ENCODE results near the gene DTNBP1. TPM values are rescaled to one million over a fixed set of nuclear protein-coding genes. Genes with fewer than 3 reads are reported as not detected.

DTNBP1 gene
- total and polyA plus RNA-seq, 11 donors: 7.0 to 38.4 (median 18.5) TPM

GRCh38 chr6:15515660-15516375 lies 147.0 kb downstream of the DTNBP1 start:
- H3K4me3 ChIP-seq: no peak overlapping the region
- intact Hi-C loops (cut with DNase I): loop anchor here in 3 of 10 donors (2.0 to 5.0 kb wide), 2 partner anchors 106 to 107 kb away; no protein-coding TSS in a partner anchor
- no peaks in the 10 kb centered on the region for H3K9me3 ChIP-seq
- no peaks in the 10 kb centered on the region for H3K27me3 ChIP-seq
- H3K36me3 ChIP-seq: peaks cover 0 to 96% (median 74%) of the 10 kb centered on the region in 9 donors
- H3K4me1 ChIP-seq: peaks cover 0 to 41% (median 8%) of the 10 kb centered on the region in 12 donors
- H3K27ac ChIP-seq: peak overlapping the region in 8 of 12 donors; percentile 8 to 73 (median 34)
- ATAC-seq (peak; percentile 20 to 36 (median 32)), DNase-seq (peak in 1 of 5 donors; percentile 55)
- 59 to 69% (median 66%) methylated on average over 18 of the region's 18 CpGs for WGBS, 4 donors
- peak in 5 of 12 donors; percentile 17 to 29 (median 27) for TF ChIP-seq CTCF (IDR thresholded peaks at IDR 0.05)
- TF ChIP-seq POLR2A (IDR thresholded peaks at IDR 0.05): no peak

GRCh38 chr6:15515226-15515625 lies 147.6 kb downstream of the DTNBP1 start:
- H3K27ac ChIP-seq: peak overlapping the region in 4 of 12 donors; percentile 44 to 73 (median 54)
- no peak for ATAC-seq
- 83 to 87% (median 84%) methylated on average over 6 of the region's 6 CpGs for WGBS, 4 donors
- intact Hi-C loops (cut with DNase I): loop anchor here in 3 of 10 donors (2.0 to 5.0 kb wide), 2 partner anchors 107 to 108 kb away; no protein-coding TSS in a partner anchor
- no peaks in the 10 kb centered on the region for H3K27me3 ChIP-seq
- no peaks in the 10 kb centered on the region for H3K9me3 ChIP-seq
- DNase-seq: no peak
- no peak overlapping the region for H3K4me3 ChIP-seq
- H3K4me1 ChIP-seq: peaks cover 0 to 43% (median 8%) of the 10 kb centered on the region in 12 donors
- TF ChIP-seq POLR2A (IDR thresholded peaks at IDR 0.05): no peak
- TF ChIP-seq CTCF (IDR thresholded peaks at IDR 0.05): no peak
- H3K36me3 ChIP-seq: peaks cover 0 to 94% (median 68%) of the 10 kb centered on the region in 9 donors

- H3K27me3 ChIP-seq: no peaks in the 10 kb centered on the region
- intact Hi-C loops (cut with DNase I): loop anchor here in 2 of 10 donors (2.0 to 5.0 kb wide), 2 partner anchors 108 to 109 kb away; no protein-coding TSS in a partner anchor
- H3K4me3 ChIP-seq: no peak overlapping the region
- H3K9me3 ChIP-seq: no peaks in the 10 kb centered on the region
- no peak for ATAC-seq
- peaks cover 0 to 94% (median 65%) of the 10 kb centered on the region in 9 donors for H3K36me3 ChIP-seq
- DNase-seq: no peak
- TF ChIP-seq CTCF (IDR thresholded peaks at IDR 0.05) (no peak), POLR2A (IDR thresholded peaks at IDR 0.05) (no peak)
- H3K27ac ChIP-seq: peak overlapping the region in 2 of 12 donors; percentile 76 to 91
- peaks cover 0 to 43% (median 8%) of the 10 kb centered on the region in 12 donors for H3K4me1 ChIP-seq
- WGBS, 4 donors: 84 to 91% (median 88%) methylated on average over 20 to 21 of the region's 21 CpGs
These were observed 148.8 kb downstream of the DTNBP1 start for GRCh38 chr6:15513801-15514711.
